ENCODE results near the gene RFPL3. TPM values are rescaled to one million over a fixed set of nuclear protein-coding genes. Genes with fewer than 3 reads are reported as not detected.

Gene RFPL3
- polyA plus RNA-seq, 1 donor from 2014 or later, result not detected

DNA sequence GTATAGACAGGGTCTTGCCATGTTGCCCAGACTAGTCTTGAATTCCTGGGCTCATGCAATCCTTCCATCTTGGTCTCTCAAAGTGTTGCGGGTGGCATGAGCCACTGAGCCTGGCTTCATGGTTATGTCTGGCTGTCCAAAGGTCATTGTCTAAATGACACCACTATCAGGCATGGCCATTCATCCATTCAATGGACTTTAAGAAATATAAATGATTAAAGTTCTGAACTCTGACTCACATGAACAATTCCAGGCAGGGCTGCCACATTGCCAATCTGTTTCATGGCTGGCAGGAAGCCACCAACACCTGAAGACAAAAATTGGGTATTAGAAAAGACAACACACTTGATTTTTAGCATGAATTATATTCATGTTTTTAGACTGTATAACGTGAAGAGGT lies 50.3 kb downstream of the RFPL3 start (continued):
- TF ChIP-seq EZH2 (IDR thresholded peaks at IDR 0.05; ENCODE audit: borderline replicate concordance, insufficient read depth, low read length, poor library complexity, severe bottlenecking) (no peak), TAF1 (IDR thresholded peaks at IDR 0.05; ENCODE audit: low read depth) (no peak), SMC3 (conservative IDR thresholded peaks at IDR 0.05; ENCODE audit: poor library complexity) (no peak), POLR2AphosphoS5 (IDR thresholded peaks at IDR 0.05) (no peak)

DNA sequence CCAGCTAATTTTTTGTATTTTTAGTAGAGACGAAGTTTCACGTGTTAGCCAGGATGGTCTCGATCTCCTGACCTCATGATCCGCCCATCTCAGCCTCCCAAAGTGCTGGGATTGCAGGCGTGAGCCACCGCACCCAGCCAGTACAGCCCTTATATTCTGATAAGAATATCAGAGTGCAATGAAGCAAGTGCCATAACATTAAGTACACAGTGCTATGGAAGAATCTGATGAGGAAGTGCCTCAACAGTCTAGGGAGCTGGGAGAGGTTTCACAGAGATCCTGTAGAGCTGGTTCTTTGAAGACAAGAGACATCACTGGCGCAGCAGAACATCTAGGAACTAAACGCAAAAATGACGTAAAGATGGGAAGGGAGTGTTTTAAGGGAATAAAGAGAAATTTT lies 52.3 kb downstream of the RFPL3 start:
- no peak for TF ChIP-seq SMC3 (conservative IDR thresholded peaks at IDR 0.05; ENCODE audit: poor library complexity)
- TF ChIP-seq EP300 (conservative IDR thresholded peaks at IDR 0.05; ENCODE audit: poor library complexity, severe bottlenecking), result no peak
- TF ChIP-seq TAF1 (IDR thresholded peaks at IDR 0.05; ENCODE audit: low read depth), result no peak
- TF ChIP-seq, protein P1, sequence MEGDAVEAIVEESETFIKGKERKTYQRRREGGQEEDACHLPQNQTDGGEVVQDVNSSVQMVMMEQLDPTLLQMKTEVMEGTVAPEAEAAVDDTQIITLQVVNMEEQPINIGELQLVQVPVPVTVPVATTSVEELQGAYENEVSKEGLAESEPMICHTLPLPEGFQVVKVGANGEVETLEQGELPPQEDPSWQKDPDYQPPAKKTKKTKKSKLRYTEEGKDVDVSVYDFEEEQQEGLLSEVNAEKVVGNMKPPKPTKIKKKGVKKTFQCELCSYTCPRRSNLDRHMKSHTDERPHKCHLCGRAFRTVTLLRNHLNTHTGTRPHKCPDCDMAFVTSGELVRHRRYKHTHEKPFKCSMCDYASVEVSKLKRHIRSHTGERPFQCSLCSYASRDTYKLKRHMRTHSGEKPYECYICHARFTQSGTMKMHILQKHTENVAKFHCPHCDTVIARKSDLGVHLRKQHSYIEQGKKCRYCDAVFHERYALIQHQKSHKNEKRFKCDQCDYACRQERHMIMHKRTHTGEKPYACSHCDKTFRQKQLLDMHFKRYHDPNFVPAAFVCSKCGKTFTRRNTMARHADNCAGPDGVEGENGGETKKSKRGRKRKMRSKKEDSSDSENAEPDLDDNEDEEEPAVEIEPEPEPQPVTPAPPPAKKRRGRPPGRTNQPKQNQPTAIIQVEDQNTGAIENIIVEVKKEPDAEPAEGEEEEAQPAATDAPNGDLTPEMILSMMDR (IDR thresholded peaks at IDR 0.05; ENCODE audit: poor library complexity, severe bottlenecking), result no peak
- no peak for TF ChIP-seq POLR2AphosphoS5 (IDR thresholded peaks at IDR 0.05)
- no peak for TF ChIP-seq EZH2 (IDR thresholded peaks at IDR 0.05; ENCODE audit: borderline replicate concordance, insufficient read depth, low read length, poor library complexity, severe bottlenecking)
- TF ChIP-seq, protein P2, sequence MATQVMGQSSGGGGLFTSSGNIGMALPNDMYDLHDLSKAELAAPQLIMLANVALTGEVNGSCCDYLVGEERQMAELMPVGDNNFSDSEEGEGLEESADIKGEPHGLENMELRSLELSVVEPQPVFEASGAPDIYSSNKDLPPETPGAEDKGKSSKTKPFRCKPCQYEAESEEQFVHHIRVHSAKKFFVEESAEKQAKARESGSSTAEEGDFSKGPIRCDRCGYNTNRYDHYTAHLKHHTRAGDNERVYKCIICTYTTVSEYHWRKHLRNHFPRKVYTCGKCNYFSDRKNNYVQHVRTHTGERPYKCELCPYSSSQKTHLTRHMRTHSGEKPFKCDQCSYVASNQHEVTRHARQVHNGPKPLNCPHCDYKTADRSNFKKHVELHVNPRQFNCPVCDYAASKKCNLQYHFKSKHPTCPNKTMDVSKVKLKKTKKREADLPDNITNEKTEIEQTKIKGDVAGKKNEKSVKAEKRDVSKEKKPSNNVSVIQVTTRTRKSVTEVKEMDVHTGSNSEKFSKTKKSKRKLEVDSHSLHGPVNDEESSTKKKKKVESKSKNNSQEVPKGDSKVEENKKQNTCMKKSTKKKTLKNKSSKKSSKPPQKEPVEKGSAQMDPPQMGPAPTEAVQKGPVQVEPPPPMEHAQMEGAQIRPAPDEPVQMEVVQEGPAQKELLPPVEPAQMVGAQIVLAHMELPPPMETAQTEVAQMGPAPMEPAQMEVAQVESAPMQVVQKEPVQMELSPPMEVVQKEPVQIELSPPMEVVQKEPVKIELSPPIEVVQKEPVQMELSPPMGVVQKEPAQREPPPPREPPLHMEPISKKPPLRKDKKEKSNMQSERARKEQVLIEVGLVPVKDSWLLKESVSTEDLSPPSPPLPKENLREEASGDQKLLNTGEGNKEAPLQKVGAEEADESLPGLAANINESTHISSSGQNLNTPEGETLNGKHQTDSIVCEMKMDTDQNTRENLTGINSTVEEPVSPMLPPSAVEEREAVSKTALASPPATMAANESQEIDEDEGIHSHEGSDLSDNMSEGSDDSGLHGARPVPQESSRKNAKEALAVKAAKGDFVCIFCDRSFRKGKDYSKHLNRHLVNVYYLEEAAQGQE (IDR thresholded peaks at IDR 0.05; ENCODE audit: borderline replicate concordance), result no peak
- no peak for TF ChIP-seq RAD21 (conservative IDR thresholded peaks at IDR 0.05)
- TF ChIP-seq MXI1 (conservative IDR thresholded peaks at IDR 0.05; ENCODE audit: poor library complexity, severe bottlenecking), result no peak
- peak overlapping the region; percentile 77 for H3K4me3 ChIP-seq (ENCODE audit: low read length)

DNA sequence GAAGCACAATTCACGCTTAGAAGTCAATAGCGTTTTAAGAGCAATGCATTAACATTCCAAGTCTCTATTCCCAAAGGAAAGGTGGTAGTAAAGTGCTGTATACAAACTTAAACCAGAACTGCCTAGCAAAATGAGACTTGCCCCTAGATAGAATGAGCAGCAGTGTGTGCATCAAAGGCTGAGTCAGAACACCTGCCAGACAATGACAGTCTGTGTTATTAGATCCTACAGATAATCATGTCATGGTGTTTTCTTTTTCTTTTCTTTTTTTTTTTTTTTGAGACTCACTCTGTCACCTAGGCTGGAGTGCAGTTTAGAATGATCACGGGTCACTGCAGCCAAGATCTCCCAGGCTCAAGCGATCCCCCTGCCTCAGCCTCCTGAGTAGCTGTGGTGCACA lies 52.8 kb downstream of the RFPL3 start:
- H3K9me2 ChIP-seq (ENCODE audit: insufficient read depth, low read length), result no peaks in the 10 kb centered on the region
- no peaks in the 10 kb centered on the region for H3F3A ChIP-seq (ENCODE audit: insufficient read depth, low read length, poor library complexity, severe bottlenecking)
- peaks cover 10% of the 10 kb centered on the region for H3K36me3 ChIP-seq (ENCODE audit: insufficient read depth, low read length)
- H3K27ac ChIP-seq (ENCODE audit: low read length), result no peak overlapping the region
- no peaks in the 10 kb centered on the region for H3K27me3 ChIP-seq (ENCODE audit: insufficient read depth, low read depth, low read length)
- H3K9me3 ChIP-seq (ENCODE audit: low read length), result no peaks in the 10 kb centered on the region
- TF ChIP-seq, protein P1 (IDR thresholded peaks at IDR 0.05; ENCODE audit: poor library complexity, severe bottlenecking), result no peak
- TF ChIP-seq POLR2AphosphoS5 (IDR thresholded peaks at IDR 0.05) (no peak), EZH2 (IDR thresholded peaks at IDR 0.05; ENCODE audit: borderline replicate concordance, insufficient read depth, low read length, poor library complexity, severe bottlenecking) (no peak), MXI1 (conservative IDR thresholded peaks at IDR 0.05; ENCODE audit: poor library complexity, severe bottlenecking) (no peak), EP300 (conservative IDR thresholded peaks at IDR 0.05; ENCODE audit: poor library complexity, severe bottlenecking) (no peak), RAD21 (conservative IDR thresholded peaks at IDR 0.05) (no peak), SMC3 (conservative IDR thresholded peaks at IDR 0.05; ENCODE audit: poor library complexity) (no peak), TAF1 (IDR thresholded peaks at IDR 0.05; ENCODE audit: low read depth) (no peak)
- TF ChIP-seq, protein P2 (IDR thresholded peaks at IDR 0.05; ENCODE audit: borderline replicate concordance), result no peak
- no peak overlapping the region for H3K9ac ChIP-seq (ENCODE audit: low read length)
- H3K4me3 ChIP-seq (ENCODE audit: low read length), result peak overlapping the region; percentile 77
- H3K4me2 ChIP-seq (ENCODE audit: low read length), result no peak overlapping the region
- no peak overlapping the region for H2AFZ ChIP-seq (ENCODE audit: low read depth, low read length)
- peaks cover 21% of the 10 kb centered on the region for H3K79me2 ChIP-seq (replicated peaks; ENCODE audit: insufficient read depth, low read length)
- H4K20me1 ChIP-seq (ENCODE audit: insufficient read depth), result no peaks in the 10 kb centered on the region

More for the DNA sequence above, 52.3 kb downstream of the RFPL3 start:
- Histone ChIP-seq H4K20me1 (ENCODE audit: insufficient read depth) (no peaks in the 10 kb centered on the region), H3K9me3 (ENCODE audit: low read length) (no peaks in the 10 kb centered on the region), H3K79me2 (replicated peaks; ENCODE audit: insufficient read depth, low read length) (peaks cover 21% of the 10 kb centered on the region), H3F3A (ENCODE audit: insufficient read depth, low read length, poor library complexity, severe bottlenecking) (no peaks in the 10 kb centered on the region), H3K9me2 (ENCODE audit: insufficient read depth, low read length) (no peaks in the 10 kb centered on the region), H3K27me3 (ENCODE audit: insufficient read depth, low read depth, low read length) (no peaks in the 10 kb centered on the region), H2AFZ (ENCODE audit: low read depth, low read length) (no peak overlapping the region), H3K27ac (ENCODE audit: low read length) (no peak overlapping the region), H3K9ac (ENCODE audit: low read length) (no peak overlapping the region), H3K4me2 (ENCODE audit: low read length) (no peak overlapping the region), H3K36me3 (ENCODE audit: insufficient read depth, low read length) (peaks cover 10% of the 10 kb centered on the region)
